NCI-H460 (cell line): ENCODE data around the gene TUBGCP5. TPM values are rescaled to one million over a fixed set of nuclear protein-coding genes. Genes with fewer than 3 reads are reported as not detected.
"Not testable (repeated sequence)": the region's sequence is repeated elsewhere in the genome, so short reads cannot be mapped to it uniquely, and the experiment has no call there.

Experiments
- DNase-seq: peaks from one replicate; pipeline ENCODE4 v3.0.0-alpha.2; 2016; ENCODE audit warnings: low read depth; ENCODE audit errors: extremely low read depth
- total RNA-seq: library from RNA; depleted of rRNA; stranded (reverse); fragments of >200 nt; shearing (Covaris generic); gene quantifications from 2 replicates; pipeline ENCODE4 v1.2.3, GENCODE V29; 2014

The TUBGCP5 gene
- total RNA-seq, 1 experiment from 2014 or later, result 21.2 TPM

- not testable (repeated sequence) for DNase-seq
These were observed 4.2 kb upstream of the TUBGCP5 start for GRCh38 chr15:23043535-23043934.

- not testable (repeated sequence) for DNase-seq
These were observed 2.4 kb upstream of the TUBGCP5 start for GRCh38 chr15:23041736-23042135.

DNA sequence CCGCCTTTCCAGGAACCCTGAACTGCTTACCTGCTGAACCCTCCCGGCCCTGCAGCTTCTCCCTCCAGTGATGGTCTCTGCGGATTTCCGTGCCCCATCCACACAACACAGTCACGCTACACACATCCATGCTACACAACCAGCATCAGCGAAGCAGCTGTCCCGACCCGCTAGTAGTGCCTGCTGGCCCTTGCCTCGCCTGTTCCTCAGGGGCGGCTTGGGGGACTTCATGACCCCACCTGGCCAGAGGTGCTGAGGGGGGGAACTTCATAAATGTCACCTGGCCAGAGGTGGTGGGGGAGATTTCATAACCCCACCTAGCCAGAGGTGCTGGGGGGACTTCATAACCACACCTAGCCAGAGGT, 530 bp upstream of the TUBGCP5 start:
- DNase-seq, result no peak

DNA sequence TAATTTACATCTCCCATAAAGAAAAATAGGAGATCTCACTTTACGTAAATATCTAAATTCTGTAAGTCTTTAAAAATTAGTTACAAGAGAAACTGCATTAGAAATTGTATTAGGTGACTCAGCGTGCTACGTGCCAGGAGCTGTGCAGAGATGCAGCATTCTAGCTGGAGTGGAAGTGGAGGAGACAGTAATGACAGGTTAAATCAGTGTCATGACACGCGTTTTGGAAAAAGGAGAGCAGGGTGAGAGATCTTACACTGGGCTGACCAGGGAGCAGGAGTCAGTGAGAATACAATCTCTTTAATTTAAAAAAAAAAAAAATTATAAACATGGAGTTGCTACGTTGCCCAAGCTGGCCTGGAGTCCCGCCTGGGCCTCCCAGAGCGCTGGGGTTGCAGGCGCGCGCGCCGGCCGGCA, 635 bp downstream of the TUBGCP5 start:
- no peak for DNase-seq

- DNase-seq, result peak; percentile 43
These were observed 3.3 kb downstream of the TUBGCP5 start for GRCh38 chr15:23035964-23036566.

DNA sequence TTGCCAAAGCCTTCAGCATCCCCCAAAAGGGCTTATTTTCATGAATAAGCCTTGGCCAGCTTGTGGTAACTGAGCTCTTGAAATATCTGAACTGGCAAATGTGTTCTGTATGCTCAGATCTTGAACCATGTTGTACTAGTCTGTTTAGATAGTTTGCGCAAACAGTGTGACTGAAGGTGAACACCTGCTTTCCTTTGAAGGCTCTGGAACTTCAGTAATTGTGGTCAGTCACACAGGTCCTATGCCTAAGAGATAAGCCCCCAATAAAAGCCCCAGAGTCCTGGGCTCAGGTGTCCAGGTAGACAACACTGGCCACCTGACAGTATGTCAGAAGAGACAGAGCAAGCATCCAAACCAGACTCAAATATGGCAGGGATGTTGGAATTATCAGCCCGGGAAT, 5.4 kb downstream of the TUBGCP5 start:
- no peak for DNase-seq

DNA sequence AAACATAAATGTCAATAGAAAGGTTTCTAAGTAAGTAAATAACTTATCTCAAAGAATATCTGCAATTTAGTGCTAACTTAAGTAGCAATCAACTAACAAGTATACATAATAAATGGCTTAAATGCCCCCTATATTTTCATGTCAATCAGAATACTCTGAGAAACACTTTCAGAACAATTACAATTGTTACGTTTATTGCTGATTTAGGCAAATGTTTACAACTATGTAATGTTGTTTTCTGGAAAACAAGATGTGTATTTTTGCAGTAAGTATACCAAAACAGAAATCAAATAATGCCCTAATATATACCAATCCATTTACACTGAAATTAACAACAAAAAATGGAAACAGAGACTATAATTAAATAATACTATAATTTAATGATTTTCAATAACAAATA, 13.2 kb downstream of the TUBGCP5 start:
- DNase-seq, result no peak

GRCh38 chr15:23022156-23022555, 17.2 kb downstream of the TUBGCP5 start:
- no peak for DNase-seq

GRCh38 chr15:23014394-23015000, 24.9 kb downstream of the TUBGCP5 start:
- DNase-seq, result no peak

DNA sequence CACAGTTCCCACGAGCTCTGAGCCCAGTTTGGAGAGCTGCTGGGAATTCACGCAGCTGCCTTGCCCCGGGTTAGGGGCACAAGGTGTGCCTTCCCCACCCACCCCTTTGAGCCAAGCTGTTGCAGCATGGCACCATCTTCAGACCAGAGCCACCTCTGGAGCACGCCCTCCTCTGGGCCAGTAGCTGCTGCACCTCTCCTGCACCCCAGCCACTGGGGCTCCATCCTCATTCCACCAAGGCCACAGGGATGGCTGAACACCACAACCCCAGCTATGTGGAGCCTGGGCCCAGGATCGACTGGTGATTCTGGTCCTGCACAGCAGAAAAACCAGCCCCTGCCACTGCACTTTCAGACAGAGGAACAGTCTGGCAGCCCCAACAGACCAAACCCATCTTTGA, 25.7 kb downstream of the TUBGCP5 start:
- no peak for DNase-seq

DNA sequence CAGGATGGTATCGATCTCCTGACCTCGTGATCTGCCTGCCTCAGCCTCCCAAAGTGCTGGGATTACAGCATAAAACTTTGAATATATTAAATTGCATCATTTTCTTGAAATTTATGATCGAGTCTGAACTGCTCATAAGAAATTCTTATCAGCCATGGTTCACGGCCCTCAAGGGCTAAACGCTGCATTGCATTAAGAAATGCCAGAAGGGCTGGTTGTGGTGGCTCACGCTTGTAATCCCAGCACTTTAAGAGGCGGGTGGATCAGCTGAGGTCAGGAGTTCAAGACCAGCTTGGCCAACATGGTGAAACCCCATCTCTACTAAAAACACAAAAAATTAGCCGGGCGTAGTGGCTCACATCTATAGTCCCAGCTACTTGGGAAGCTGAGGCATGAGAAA, 26.8 kb downstream of the TUBGCP5 start:
- DNase-seq, result not testable (repeated sequence)

GRCh38 chr15:23003736-23004135, 35.6 kb downstream of the TUBGCP5 start:
- DNase-seq, result no peak

DNA sequence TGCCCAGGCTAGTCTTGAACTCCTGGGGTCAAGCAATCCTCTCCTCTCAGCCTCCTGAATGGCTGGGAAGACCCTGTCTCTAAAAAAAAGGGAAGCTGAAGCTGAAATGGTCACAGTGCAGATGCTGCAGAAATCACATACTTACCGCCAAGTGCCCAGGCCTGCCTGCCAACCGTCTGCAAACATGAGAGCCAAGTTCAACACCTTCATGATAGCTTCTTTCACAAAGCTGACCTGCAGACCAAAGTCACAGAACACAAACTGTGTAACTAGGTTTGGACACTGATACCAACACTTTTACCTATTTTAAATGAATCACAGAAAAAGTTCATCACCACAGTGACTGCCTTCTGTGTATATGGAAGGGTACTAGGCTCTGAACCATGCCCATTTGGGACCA, 36.4 kb downstream of the TUBGCP5 start:
- DNase-seq, result no peak

- no peak for DNase-seq
These were observed 43.6 kb downstream of the TUBGCP5 start for GRCh38 chr15:22995795-22996194.

- DNase-seq, result no peak
These were observed 47.4 kb downstream of the TUBGCP5 start for GRCh38 chr15:22992024-22992326.

- DNase-seq, result no peak
These were observed 49.5 kb downstream of the TUBGCP5 start for GRCh38 chr15:22989576-22990477.

DNA sequence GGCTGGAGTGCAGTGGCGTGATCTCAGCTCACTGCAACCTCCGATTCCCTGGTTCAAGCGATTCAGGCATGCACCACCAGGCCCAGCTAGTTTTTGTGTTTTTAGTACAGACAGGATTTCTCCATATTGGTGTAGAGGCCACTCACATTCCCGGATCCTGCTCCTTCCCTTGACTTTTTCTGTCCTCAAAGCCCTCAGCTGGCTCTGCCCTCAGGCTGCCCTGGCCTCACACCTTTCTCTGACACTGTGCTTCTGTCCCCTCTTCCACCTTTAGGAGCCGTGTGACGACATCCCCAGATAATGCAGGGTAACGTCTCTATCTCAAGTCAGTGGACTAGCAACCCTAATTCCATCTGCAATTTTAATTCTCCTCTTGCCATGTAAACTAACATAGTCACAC, 50.6 kb downstream of the TUBGCP5 start:
- DNase-seq, result no peak

GRCh38 chr15:22981931-22982330, 57.4 kb downstream of the TUBGCP5 start:
- not testable (repeated sequence) for DNase-seq

- DNase-seq, result no peak
These were observed 58.1 kb downstream of the TUBGCP5 start for GRCh38 chr15:22981051-22981840.

DNA sequence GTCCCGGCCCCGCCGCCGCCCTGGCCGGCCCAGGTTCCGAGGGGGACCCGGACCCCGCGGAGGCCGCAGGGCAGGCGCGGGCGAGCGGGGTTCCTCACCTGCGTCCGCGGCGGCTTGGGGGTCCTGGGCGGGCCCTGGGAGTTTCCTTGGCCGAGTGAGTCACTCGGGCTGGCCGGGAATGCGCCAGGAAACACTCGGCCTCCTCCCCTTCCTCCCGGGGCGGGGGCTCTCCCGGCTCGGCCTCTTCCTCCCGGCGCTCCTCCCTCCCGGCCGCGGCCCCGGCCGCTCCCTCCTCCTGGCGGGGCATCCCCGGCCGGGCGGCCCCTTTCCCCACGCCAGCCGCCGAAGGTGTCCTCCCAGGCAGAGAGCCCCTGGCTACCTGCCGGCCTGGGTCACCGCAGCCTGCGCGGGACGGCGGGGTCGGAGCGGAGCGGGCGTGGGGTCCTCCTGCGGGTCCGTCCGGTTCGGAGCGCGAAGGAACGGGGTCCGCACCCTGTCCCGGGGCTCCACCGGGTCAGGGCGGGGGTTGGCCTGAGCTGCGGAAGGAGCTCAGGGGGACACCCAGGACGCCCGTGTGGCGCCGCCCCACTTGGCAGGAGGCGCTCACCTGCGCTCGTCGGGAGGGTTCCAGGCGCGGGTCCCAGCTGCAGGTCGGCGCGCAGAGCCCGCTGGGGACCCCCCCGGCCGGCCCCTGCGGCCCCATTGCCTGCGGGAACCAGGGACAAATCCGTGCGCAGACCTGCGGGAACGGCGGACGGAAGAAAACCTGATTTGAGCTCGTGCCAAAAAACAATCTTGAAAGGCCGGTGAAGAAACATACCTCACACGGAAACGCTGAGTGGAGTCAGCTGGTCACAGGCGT, 58.9 kb downstream of the TUBGCP5 start, which contains the start of gene CYFIP1:
TSS of gene CYFIP1 (minus strand) at position 180 of the 862 bp plus-strand sequence. CDS start 33,083 bp downstream, outside the sequence.
- DNase-seq, result peak; percentile 72
